ENCODE data around the gene MYH7B. TPM values are rescaled to one million over a fixed set of nuclear protein-coding genes. Genes with fewer than 3 reads are reported as not detected.

MYH7B gene
- total RNA-seq, 3 donors from 2014 or later (not counting 1 experiment from before 2014, with no cell fraction given), result 0.18 to 1.0 (median 0.21) TPM

GRCh38 chr20:34938466-34939163 is 17.1 kb upstream of the MYH7B start:
- intact Hi-C loops (cut with micrococcal nuclease), result no loop called here
- H3K27me3 ChIP-seq (ENCODE audit: control insufficient read depth, insufficient read depth, low read length), result no peaks in the 10 kb centered on the region
- H3K4me3 Mint-ChIP-seq, result no peak overlapping the region
- DNase-seq (no peak), ATAC-seq (no peak)
- WGBS (ENCODE audit: insufficient coverage), result 77% methylated on average over 13 of the region's 14 CpGs
- TF ChIP-seq, protein P1, sequence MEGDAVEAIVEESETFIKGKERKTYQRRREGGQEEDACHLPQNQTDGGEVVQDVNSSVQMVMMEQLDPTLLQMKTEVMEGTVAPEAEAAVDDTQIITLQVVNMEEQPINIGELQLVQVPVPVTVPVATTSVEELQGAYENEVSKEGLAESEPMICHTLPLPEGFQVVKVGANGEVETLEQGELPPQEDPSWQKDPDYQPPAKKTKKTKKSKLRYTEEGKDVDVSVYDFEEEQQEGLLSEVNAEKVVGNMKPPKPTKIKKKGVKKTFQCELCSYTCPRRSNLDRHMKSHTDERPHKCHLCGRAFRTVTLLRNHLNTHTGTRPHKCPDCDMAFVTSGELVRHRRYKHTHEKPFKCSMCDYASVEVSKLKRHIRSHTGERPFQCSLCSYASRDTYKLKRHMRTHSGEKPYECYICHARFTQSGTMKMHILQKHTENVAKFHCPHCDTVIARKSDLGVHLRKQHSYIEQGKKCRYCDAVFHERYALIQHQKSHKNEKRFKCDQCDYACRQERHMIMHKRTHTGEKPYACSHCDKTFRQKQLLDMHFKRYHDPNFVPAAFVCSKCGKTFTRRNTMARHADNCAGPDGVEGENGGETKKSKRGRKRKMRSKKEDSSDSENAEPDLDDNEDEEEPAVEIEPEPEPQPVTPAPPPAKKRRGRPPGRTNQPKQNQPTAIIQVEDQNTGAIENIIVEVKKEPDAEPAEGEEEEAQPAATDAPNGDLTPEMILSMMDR (IDR thresholded peaks at IDR 0.05), result no peak
- H3K9me3 Mint-ChIP-seq, result no peaks in the 10 kb centered on the region
- H3K4me1 Mint-ChIP-seq, result no peaks in the 10 kb centered on the region
- H3K9me3 ChIP-seq (ENCODE audit: control insufficient read depth, insufficient read depth, low read length), result no peaks in the 10 kb centered on the region
- H3K4me3 ChIP-seq (ENCODE audit: low read length), result no peak overlapping the region
- no peaks in the 10 kb centered on the region for H3K36me3 Mint-ChIP-seq
- H3K27ac Mint-ChIP-seq, result no peak overlapping the region
- H3K36me3 ChIP-seq (ENCODE audit: control insufficient read depth, insufficient read depth, low read length), result peaks cover 44% of the 10 kb centered on the region
- no peaks in the 10 kb centered on the region for H3K27me3 Mint-ChIP-seq (ENCODE audit: low read depth in 2 of 2)
- no peaks in the 10 kb centered on the region for H3K4me1 ChIP-seq (ENCODE audit: control insufficient read depth, insufficient read depth, low read length)
- no peak overlapping the region for H3K27ac ChIP-seq (ENCODE audit: low read length)

DNA sequence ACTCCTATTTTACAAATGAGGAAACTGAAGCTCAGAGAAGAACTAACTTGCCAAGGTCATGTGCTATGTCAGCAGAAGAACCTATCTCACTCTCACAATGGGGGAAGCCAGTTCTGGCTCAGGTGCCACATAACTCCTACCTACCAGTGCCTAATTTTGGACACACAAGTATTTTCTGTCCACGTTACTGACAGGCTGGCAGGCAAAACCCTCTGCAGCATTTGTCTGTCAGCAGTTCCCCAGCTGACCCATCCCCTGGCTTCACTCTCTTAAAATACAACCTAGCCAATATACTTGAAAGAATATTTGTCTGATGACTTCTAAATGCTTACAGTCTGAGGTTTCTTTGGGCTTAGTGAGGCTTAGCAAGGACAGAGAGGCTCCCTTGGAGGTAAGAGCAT is 15.6 kb upstream of the MYH7B start:
- Histone ChIP-seq H3K4me3 (ENCODE audit: low read length) (no peak overlapping the region), H3K27ac (ENCODE audit: low read length) (no peak overlapping the region), H3K27me3 (ENCODE audit: control insufficient read depth, insufficient read depth, low read length) (no peaks in the 10 kb centered on the region), H3K9me3 (ENCODE audit: control insufficient read depth, insufficient read depth, low read length) (no peaks in the 10 kb centered on the region), H3K4me1 (ENCODE audit: control insufficient read depth, insufficient read depth, low read length) (no peaks in the 10 kb centered on the region), H3K36me3 (ENCODE audit: control insufficient read depth, insufficient read depth, low read length) (peaks cover 38% of the 10 kb centered on the region)
- TF ChIP-seq, protein P1 (IDR thresholded peaks at IDR 0.05), result no peak
- no peaks in the 10 kb centered on the region for H3K36me3 Mint-ChIP-seq
- H3K27me3 Mint-ChIP-seq (ENCODE audit: low read depth in 2 of 2), result no peaks in the 10 kb centered on the region
- no peak overlapping the region for H3K27ac Mint-ChIP-seq
- H3K9me3 Mint-ChIP-seq, result no peaks in the 10 kb centered on the region
- H3K4me3 Mint-ChIP-seq, result no peak overlapping the region
- intact Hi-C loops (cut with micrococcal nuclease), result no loop called here
- ATAC-seq (no peak), DNase-seq (no peak)
- H3K4me1 Mint-ChIP-seq, result no peaks in the 10 kb centered on the region
- WGBS (ENCODE audit: insufficient coverage), result 93% methylated on average over 1 of the region's 1 CpG

DNA sequence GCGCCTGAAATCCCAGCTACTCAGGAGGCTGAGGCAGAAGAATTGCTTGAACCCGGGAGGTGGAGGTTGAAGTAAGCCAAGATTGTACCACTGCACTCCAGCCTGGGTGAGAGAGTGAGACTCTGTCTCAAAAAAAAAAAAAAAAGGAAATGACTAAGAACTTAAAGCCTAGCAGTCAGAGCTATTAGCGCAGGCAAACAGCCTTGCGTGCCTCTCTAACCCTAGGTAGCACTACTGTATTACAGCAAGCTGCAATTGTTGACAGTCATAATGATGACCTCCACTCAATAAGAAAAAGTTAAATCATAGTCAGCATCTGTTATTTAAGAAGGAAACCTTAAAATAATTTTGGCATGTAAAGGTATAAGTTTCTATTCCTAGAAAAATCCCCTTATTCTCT is 14.4 kb upstream of the MYH7B start:
- H3K9me3 Mint-ChIP-seq, result no peaks in the 10 kb centered on the region
- Histone ChIP-seq H3K4me3 (ENCODE audit: low read length) (no peak overlapping the region), H3K36me3 (ENCODE audit: control insufficient read depth, insufficient read depth, low read length) (peaks cover 45% of the 10 kb centered on the region), H3K9me3 (ENCODE audit: control insufficient read depth, insufficient read depth, low read length) (no peaks in the 10 kb centered on the region), H3K4me1 (ENCODE audit: control insufficient read depth, insufficient read depth, low read length) (no peaks in the 10 kb centered on the region), H3K27ac (ENCODE audit: low read length) (no peak overlapping the region), H3K27me3 (ENCODE audit: control insufficient read depth, insufficient read depth, low read length) (no peaks in the 10 kb centered on the region)
- H3K4me1 Mint-ChIP-seq, result no peaks in the 10 kb centered on the region
- no peak overlapping the region for H3K4me3 Mint-ChIP-seq
- WGBS (ENCODE audit: insufficient coverage), result 86% methylated on average over 4 of the region's 4 CpGs
- ATAC-seq (no peak), DNase-seq (no peak)
- no peaks in the 10 kb centered on the region for H3K36me3 Mint-ChIP-seq
- no peaks in the 10 kb centered on the region for H3K27me3 Mint-ChIP-seq (ENCODE audit: low read depth in 2 of 2)
- intact Hi-C loops (cut with micrococcal nuclease), result no loop called here
- no peak overlapping the region for H3K27ac Mint-ChIP-seq
- TF ChIP-seq, protein P1 (IDR thresholded peaks at IDR 0.05), result no peak

DNA sequence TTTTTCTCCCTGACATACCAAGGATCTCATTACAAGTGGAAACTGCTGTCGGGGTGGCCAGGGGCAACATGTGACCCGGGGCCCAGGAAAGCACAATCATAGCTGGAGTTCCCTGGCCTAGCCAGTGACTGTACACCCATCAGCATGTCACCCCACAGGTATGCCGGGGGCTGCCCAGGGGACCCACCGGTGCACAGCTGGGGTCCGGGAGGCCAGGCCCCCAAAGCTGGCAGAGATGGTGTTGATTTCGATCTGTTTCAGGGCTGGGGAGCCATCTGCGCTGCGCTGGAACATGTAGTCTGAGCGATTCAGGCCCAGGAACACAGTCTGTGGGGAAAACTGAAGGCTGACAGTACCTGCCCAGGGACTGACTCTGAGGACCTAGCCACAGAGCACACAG is 13.4 kb upstream of the MYH7B start:
- no peaks in the 10 kb centered on the region for H3K9me3 Mint-ChIP-seq
- H3K27me3 Mint-ChIP-seq (ENCODE audit: low read depth in 2 of 2), result no peaks in the 10 kb centered on the region
- Histone ChIP-seq H3K4me1 (ENCODE audit: control insufficient read depth, insufficient read depth, low read length) (no peaks in the 10 kb centered on the region), H3K9me3 (ENCODE audit: control insufficient read depth, insufficient read depth, low read length) (no peaks in the 10 kb centered on the region), H3K27ac (ENCODE audit: low read length) (no peak overlapping the region), H3K27me3 (ENCODE audit: control insufficient read depth, insufficient read depth, low read length) (no peaks in the 10 kb centered on the region), H3K36me3 (ENCODE audit: control insufficient read depth, insufficient read depth, low read length) (peaks cover 36% of the 10 kb centered on the region), H3K4me3 (ENCODE audit: low read length) (no peak overlapping the region)
- TF ChIP-seq, protein P1 (IDR thresholded peaks at IDR 0.05), result no peak
- intact Hi-C loops (cut with micrococcal nuclease), result no loop called here
- H3K27ac Mint-ChIP-seq, result no peak overlapping the region
- H3K4me3 Mint-ChIP-seq, result no peak overlapping the region
- no peaks in the 10 kb centered on the region for H3K4me1 Mint-ChIP-seq
- WGBS (ENCODE audit: insufficient coverage), result 98% methylated on average over 9 of the region's 9 CpGs
- ATAC-seq (no peak), DNase-seq (no peak)
- no peaks in the 10 kb centered on the region for H3K36me3 Mint-ChIP-seq

Measured in natural killer cell (primary cell).